ENCODE measurements around the gene NAMPT. TPM values are rescaled to one million over a fixed set of nuclear protein-coding genes. Genes with fewer than 3 reads are reported as not detected.
"Not testable (repeated sequence)": the region's sequence is repeated elsewhere in the genome, so short reads cannot be mapped to it uniquely, and the experiment has no call there.

NAMPT gene
- total RNA-seq (2014; rRNA removed; shearing (Covaris generic)): 28.7 and 33.4 TPM in 2 replicates

DNA sequence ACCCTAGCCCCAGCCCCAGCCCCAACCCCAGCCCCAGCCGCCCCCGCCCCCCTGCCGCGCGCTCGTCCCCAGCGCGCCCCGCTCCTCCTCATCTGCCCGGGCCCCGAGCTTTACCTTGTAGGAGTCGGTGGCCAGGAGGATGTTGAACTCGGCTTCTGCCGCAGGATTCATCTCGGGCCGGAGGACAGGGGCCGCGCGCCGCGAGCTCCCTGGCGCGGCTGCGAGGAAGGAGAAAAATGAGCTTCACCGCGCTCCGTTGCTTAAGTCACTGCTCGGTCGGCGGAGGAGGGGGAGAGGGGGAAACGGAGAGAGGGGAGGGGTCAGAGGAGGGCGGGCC is at the start of gene NAMPT:
Gene NAMPT (minus strand): TSS at position 270 of the 337 bp plus-strand sequence. CDS start 99 bp downstream, at position 171.
- DNase-seq (ENCODE audit: low spot score): no peak

DNA sequence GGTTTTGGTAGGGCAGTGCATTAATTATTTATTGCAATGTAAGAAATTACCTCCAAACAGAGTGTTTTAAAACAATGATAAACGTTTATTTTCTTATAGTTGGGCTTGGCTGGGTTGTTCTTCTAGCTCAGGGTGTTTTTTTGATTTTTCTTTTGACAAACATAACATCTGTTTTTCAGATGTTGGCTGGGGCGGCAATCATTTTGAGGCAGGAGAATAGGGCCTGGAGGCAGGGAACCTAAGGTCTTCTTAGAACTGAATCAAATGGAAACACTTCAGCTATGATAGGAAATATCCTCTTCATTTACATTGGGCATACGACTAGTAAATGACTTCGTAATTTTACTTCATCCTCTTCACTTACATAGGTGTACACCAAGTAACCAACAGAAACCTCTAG is 47.4 kb upstream of the NAMPT start:
- no peak for DNase-seq (ENCODE audit: low spot score)

DNA sequence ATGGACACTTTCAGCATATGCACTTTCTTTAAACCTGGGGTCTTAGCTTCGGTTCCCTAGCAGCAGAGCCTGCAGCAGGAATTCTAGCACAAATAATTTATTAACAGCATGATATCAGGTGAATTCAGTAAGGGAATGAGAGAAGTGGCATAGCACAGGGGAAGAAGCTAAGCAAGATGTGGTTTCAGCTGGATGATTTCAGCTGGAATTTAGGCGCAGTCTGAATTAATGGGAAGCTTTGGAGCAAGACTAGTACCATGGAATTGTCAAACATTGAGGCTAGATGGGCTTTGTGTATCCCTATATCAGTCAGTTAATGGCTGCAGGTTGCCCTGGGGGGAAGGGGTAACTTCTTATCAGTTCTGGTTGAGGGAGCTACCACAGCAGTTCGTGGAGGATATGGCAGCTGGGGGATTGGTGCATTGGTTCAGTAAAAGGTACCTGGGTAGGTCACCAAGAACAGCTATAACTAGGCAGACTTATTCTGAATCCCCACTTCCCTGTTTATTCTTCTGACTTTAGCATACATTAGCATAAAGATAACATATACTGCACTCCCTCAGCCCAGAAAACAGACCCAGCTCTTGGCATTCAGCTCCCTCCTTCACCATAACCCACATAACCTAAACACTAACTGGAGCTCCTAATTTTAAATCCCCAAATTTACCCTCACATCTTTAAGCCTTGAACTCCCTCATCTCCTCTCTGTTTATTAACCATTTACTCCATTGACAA is 46.8 kb upstream of the NAMPT start:
- no peak for DNase-seq (ENCODE audit: low spot score)

DNA sequence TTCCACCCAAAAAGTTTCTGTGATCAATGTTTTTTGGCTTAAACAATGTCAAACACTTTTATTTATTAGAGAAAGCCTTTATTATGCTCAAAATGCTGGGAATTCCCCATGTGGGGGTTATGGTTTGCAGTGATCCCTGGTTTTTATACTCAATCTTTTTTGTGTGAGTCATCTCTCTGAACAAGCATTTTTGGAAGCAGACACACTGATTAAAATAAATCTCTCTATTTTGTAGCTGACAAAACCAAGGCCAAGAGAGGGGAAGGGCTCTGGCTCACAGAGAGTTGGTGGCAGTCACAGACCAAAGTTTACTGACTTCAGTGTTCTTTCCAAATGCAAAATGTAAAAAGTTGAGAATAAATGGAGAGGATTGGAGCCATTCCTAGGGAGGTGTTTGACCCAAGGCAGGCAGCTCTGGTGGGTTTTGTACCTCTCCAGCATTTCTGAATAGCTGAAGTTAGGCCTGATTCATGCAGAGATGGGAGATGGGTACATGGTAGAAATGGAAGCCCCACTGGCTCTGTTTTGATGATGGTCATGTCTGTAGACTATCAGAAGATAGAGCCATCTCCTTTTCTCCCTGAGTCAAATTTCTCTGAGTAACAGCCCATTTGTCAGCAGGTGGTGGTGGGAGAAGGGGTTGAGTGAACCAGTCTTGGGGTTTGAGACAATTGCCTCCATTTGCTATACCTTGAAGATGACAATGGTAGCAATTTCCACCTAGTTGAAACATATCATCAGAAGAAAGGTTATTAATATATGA is 45.4 kb upstream of the NAMPT start:
- DNase-seq (ENCODE audit: low spot score): no peak

DNA sequence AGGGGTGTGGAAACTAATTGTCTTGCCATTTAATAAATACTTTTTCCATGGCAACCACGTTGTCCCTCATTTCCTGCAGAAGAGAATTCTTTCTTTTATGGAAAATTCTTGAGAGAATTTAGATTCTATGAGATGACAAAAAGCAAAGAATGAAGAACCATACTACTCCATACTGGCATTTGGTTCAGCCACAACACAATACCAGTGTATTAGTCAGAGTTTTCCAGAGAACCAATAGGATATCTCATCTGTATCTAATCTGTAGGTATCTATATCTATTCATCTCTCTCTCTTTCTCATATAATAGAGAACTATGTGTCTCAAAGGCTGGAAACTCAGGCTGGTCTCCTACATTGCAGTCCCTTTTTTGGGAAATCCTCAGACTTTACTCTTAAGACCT is 44.6 kb upstream of the NAMPT start:
- DNase-seq (ENCODE audit: low spot score): no peak

DNA sequence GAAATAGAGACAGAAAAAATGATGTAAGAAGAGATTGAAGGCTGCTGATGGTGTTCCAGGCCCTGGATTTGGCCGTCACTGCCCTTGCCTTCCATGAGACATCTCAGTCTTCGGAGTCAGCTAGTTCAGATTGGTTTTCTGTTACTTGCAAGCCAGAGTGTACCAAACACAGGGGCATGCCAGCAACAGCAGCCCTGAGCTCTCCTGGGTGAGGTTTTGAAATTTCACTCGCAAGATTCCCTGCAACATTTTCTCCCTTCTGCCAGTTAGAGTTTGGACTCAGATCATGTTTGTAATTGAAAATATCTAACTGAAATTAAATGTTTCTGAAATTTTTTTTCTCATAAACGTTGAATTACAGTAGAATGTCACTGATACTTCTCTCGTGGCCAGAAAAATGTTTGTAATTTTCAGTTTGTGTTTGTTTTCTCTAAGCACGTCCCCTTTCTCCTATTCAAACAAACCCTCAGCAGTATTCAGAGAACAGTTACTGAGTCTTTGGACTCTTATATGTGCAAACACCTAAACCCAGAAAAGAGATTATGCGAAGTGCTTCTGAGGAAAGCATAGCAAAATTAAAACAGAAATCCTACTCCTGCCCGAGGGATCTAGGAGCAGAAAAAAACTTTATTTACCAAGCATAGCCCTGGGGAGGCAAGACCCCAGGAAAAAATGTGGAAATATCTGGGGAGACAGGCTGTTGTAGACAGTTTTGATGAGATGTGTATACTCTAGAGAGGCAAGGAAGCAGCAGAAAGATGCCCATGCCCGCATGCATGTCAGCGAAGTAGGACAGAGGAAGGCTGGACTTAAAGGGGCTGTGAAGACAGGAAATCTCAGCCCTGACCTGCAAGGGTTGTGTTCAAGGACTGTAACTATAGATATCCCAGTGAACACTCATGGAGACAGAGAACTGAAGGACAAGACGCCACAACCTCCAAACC is 43.0 kb upstream of the NAMPT start:
- DNase-seq (ENCODE audit: low spot score): no peak

DNA sequence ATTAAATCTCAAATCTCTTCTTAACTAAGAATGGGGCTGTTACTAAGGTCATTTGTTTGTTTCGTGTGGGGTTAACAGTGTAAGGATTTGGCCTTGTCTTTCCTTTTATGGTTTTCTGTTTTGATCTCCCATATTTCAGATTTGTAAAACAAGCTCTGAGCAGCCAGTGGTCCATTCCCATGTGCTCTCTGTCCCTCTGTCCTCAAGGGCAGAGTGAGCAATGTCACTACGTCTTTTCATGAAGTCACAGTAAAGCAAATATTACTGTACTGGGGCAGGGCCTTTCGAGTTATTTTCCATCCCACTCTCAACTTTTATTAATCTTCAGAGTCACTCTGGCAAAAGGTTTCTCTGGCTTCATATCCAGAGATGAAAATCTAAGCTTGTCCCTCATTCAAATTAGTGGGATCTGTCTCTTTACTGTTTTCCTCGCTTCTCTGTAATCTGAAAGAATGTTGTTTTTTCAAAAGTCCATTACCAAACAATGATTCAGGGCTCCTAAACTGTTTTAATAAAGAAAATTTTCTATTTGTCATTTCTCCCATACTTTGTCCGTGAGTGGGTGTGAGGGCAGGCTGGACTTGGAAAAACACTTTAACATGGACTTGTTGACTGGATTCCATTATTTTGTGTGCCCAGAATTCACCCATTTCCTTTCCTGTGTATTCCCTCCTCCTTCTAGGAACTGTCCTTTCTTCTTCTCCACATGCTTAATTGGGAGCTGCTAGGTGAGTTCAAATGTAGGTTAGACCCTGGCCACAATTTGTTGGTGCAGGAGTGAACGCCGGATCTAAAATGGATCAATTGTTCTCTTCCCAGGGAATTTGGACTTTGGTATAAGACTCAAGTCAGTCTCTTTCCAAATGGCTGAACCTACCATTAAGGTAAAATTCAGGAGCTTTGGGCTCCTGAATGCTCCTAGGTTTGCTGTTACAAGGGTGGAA is 42.1 kb upstream of the NAMPT start:
- DNase-seq (ENCODE audit: low spot score): no peak

DNA sequence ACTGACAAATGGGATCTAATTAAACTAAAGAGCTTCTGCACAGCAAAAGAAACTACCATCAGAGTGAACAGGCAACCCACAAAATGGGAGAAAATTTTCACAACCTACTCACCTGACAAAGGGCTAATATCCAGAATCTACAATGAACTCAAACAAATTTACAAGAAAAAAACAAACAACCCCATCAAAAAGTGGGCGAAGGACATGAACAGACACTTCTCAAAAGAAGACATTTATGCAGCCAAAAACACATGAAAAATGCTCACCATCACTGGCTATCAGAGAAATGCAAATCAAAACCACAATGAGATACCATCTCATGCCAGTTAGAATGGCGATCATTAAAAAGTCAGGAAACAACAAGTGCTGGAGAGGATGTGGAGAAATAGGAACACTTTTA is 39.7 kb upstream of the NAMPT start:
- not testable (repeated sequence) for DNase-seq (ENCODE audit: low spot score)

DNA sequence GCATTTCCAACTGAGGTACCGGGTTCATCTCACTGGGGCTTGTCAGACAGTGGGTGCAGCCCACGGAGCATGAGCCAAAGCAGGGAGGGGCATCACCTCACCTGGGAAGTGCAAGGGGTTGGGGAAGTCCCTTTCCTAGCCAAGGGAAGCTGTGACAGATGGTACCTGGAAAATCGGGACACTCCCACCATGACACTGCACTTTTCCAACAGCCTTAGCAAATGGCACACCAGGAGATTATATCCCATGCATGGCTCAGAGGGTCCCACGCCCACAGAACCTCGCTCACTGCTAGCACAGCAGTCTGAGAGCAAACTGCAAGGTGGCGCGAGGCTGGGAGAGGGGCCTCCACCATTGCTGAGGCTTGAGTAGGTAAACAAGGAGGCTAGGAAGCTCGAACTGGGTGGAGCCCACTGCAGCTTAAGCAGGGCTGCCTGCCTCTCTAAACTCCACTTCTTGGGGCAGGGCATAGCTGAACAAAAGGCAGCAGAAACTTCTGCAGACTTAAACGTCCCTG is 35.5 kb upstream of the NAMPT start:
- DNase-seq (ENCODE audit: low spot score): not testable (repeated sequence)

DNA sequence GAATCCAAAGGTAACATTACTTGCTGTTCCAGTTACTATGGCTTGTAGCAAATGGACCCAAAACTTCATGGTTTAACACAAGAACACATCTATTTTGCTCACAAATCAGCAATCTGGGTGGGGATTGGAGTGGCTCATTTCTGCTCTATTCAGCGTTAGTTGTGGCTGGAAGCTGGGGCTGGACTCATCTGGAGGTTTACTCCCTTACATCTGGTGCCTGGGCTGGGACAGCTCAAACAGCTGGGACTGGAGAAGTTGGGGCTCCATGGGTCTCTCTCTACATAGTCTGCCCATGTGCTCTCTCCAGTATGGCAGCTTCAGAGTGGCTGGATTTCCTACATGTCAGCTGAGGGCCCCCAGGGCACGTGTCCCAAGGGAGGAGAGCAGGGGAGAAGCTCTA is 33.7 kb upstream of the NAMPT start:
- DNase-seq (ENCODE audit: low spot score): no peak

DNA sequence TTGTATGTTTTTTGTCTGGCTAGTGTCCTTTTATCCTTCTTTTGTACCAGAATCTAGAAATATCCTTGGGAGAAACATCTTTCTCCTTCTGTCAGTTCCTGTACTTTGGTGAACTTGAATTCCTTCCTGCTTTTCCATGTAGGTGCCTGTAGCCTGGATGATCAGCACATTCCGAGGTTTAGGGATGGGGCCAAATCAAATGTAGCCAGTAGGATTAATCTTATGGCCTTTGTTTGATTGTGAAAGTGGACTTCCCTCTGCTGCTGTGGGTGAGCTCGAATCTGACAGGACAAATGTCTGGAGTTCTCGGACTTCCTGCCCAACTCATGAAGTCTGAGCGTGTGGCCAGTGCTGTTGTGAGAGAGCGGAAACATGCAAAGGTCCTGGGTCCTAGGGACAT is 33.2 kb upstream of the NAMPT start:
- no peak for DNase-seq (ENCODE audit: low spot score)

DNA sequence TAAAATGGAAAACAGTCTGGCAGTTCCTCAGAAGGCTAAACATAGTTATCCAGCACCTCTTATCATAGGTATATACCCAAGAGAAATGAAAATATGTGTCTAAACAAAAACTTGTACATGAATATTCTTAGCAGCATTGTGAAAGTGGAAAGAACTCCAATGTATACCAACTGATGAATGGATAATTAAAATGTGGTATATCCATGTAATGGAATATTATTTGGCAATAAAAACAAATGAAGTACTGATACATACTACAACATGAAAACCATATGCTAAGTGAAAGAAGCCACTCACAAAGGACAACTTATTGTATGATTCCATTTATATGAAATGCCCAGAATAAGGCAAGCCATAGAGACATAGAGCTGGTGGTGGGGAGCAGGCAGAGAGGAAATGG is 32.2 kb upstream of the NAMPT start:
- DNase-seq (ENCODE audit: low spot score): no peak

DNA sequence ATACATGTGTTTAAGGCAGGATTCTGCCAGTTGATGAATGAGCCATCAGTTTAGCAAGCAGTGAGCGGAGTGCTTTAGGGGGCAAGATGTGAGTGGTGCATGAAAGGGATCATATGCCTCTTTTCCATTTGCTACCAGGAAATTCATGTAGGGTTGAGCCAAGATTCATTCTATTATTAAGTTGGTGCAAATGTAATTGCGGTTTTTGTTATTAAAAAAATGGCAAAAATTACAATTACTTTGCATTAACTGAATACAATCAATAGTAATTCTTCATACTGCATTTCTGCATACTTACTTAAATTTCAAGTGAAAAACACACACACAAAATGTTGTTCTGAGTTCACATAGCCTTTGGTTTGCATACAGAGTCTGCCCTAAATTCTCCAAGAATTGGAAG is 30.1 kb upstream of the NAMPT start:
- DNase-seq (ENCODE audit: low spot score): no peak

DNA sequence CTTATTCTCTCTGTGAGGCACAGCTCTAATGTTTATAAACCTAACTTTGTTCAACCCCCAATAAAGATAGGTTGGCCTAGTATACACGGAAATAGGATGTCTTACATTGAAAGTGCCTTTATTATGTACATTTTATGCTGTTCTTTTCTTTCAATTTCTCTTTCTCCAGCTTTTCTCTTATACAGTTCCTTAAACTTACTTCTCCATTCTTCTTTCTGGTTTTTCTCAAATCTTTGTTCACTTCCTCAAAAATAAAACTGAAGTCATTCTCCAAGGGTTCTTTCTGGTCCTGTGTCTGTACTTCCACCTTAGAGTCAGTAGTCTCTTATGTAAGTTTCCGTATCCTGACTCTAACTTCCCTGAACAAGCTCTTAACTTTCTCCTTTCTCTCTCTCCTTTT is 29.2 kb upstream of the NAMPT start:
- DNase-seq (ENCODE audit: low spot score): peak; percentile 55

DNA sequence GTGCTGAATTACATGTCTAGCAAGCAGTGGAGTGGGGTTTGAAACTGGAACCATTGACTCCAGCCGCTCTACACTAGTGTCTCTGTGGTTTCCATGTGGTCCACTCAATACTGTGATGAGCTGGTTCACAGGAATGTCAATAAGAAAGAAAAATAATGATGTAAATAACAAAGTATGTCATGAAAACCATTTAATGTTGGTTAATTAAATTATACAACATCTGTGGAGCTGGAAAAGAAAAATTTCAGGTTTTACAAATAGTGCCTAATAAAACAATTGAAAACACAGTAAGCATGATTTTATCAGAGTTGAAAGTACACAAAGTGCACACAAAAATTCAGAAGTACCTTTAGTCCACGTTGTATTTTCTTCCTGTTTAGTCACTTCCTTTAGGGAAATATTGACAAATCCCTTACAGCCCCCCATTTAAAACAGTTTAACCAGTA is 28.7 kb upstream of the NAMPT start:
- DNase-seq (ENCODE audit: low spot score): peak; percentile 66

DNA sequence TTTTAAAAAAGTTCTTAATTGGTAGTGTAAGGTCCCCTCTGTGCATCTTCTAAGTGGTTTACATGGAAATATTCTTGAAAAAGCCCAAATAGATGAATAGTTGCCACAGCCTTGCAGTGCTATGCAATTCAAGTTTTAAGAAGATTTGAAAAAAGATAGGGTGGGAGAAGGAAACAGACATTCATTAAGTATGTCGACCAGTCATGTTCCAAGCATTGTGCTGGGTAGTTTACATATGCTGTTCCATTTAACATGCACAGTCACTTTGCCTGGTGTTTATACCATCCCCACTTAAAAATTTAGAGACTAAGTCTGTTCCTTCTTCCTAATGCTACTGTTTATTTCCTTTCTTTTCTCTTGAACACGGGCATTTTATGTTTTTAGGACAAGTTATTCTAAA is 28.1 kb upstream of the NAMPT start:
- DNase-seq (ENCODE audit: low spot score): no peak

DNA sequence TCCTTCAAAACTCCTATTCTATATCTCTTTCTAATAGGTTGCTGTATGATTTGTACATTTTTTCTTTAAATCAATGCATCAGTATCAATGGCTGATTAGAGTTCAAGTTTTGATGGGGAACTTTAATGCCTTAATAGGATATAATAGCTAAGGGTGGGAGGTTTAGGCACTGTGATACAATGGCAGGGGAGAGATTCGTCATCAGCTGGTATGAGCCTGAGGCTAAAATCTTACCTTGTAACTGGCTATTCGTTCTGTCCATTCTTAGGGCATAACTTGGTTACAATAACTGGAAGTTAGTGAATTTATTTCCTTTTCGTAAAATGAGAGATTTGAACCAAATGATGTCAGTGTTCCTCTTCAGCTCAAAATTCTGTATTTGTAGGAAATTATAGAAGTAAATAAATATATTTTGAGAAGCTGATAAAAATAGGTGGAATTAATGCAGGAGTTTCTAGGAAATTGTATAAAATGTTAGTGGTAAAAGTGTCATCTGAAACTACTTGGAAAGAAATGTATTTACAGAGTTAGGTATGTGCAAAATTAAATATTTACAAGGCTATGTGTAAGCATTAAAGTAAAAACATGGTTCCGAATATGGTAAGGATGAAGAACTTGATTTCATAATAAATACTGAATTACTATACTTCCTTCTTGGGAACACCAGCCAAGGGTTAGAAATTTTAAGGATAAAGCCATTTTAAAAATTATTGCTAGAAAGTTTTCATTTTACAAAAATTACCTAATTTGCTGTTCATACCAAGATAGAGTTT is 27.5 kb upstream of the NAMPT start:
- no peak for DNase-seq (ENCODE audit: low spot score)

DNA sequence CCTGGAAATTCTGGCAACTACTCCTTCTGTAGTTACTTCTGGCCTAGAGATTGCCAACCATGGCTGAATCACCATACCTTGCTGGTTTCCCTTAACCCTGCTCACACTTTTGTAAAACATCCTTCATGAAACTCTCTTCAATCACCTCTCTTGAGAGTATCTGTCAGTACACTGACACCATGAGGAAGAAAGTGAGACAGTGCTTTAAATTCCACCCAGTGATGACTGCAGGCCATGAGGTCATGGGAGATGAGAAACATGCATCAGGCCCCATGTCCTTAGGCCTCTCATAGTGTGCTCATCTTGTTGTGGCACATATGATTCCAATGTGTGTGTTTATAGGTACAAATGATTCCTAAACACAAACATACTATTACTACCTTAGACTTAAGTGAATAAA is 24.6 kb upstream of the NAMPT start:
- DNase-seq (ENCODE audit: low spot score): no peak

DNA sequence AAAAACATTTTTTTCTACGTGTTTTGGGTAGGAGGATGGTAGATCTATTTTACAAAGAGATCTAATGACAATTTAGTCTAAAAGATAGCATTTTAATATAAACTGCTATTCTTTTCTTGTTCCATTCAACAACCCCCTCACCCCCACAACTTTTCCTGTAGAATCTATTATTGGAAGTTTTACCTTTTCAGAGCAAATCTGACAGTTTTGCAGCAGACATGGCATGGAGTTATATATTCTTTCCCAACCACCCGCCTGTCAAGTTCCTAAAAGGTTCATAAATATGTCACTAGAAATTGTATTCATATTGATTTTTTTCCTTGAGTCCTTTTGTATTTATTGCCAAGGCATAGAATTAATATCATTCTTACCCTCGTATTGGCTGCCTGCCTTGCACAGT is 21.5 kb upstream of the NAMPT start:
- DNase-seq (ENCODE audit: low spot score): no peak

DNA sequence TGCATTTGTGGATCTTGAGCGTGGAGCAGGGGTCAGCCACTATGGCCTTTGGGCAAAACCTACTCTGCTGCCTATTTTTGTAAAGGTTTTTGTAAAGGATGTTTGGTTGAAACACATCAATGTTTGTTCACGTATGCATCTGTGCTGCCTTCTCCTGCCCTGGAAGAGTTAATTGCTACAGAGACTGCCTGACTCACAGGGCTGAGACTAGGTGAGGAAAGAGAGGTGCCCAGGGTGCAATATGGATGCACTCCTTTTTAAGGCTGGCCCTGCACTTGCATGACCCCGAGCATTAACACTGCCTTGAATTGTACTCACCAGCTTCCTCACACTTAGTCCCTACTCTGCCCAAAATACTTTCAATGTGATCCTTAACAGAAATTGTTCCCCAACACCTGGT is 20.9 kb upstream of the NAMPT start:
- DNase-seq (ENCODE audit: low spot score): no peak

Data from HT-29 (cell line).